Activated T-cell treated with anti-CD3 and anti-CD28 coated beads, Interleukin-2, amount 50 U/mL, for 72 hours (primary cell): ENCODE data around the gene PCDHA12. TPM values are rescaled to one million over a fixed set of nuclear protein-coding genes. Genes with fewer than 3 reads are reported as not detected.
"Not testable (repeated sequence)": the region's sequence is repeated elsewhere in the genome, so short reads cannot be mapped to it uniquely, and the experiment has no call there.

Experiments used
- ATAC-seq, 2 donors: fragments of 150-1000 bp; cut with Tn5 transposase; replicated peaks in 1 of 2; 2 replicates each; pipeline ENCODE4 v1.10.0; 2021; ENCODE audit warnings: moderate library complexity in 2 of 2, mild to moderate bottlenecking in 1 of 2
- DNase-seq, 2 donors: peaks; one replicate each; pipeline ENCODE4 v3.0.0; 2021 to 2022; ENCODE audit warnings: mixed read lengths in 1 of 2
- H3K27ac Mint-ChIP-seq: one replicate; pipeline ENCODE4 v1.8.0; 2022; ENCODE audit warnings: mild to moderate bottlenecking, moderate library complexity, mixed read lengths
- H3K27me3 Mint-ChIP-seq: one replicate; pipeline ENCODE4 v1.8.0; 2022; ENCODE audit warnings: low read depth, mixed read lengths
- H3K36me3 Mint-ChIP-seq, 2 donors: one replicate each; pipeline ENCODE4 v1.8.0; 2022; ENCODE audit warnings: mixed read lengths in 2 of 2, mild to moderate bottlenecking in 1 of 2; ENCODE audit not compliant: insufficient read depth in 2 of 2
- H3K4me1 Mint-ChIP-seq: one replicate; pipeline ENCODE4 v1.8.0; 2022; ENCODE audit warnings: low read depth, mixed read lengths
- H3K4me3 Mint-ChIP-seq, 2 donors: one replicate each; pipeline ENCODE4 v1.8.0; 2022; ENCODE audit warnings: mild to moderate bottlenecking in 2 of 2, mixed read lengths in 2 of 2, moderate library complexity in 2 of 2
- H3K9me3 Mint-ChIP-seq, 2 donors: one replicate each; pipeline ENCODE4 v1.8.0; 2022; ENCODE audit warnings: mixed read lengths in 2 of 2
- total RNA-seq, 2 donors: library from RNA; stranded (reverse); gene quantifications; one replicate each; pipeline ENCODE4 v1.2.3, GENCODE V29; 2022

PCDHA12 gene
- total RNA-seq: not detected

DNA sequence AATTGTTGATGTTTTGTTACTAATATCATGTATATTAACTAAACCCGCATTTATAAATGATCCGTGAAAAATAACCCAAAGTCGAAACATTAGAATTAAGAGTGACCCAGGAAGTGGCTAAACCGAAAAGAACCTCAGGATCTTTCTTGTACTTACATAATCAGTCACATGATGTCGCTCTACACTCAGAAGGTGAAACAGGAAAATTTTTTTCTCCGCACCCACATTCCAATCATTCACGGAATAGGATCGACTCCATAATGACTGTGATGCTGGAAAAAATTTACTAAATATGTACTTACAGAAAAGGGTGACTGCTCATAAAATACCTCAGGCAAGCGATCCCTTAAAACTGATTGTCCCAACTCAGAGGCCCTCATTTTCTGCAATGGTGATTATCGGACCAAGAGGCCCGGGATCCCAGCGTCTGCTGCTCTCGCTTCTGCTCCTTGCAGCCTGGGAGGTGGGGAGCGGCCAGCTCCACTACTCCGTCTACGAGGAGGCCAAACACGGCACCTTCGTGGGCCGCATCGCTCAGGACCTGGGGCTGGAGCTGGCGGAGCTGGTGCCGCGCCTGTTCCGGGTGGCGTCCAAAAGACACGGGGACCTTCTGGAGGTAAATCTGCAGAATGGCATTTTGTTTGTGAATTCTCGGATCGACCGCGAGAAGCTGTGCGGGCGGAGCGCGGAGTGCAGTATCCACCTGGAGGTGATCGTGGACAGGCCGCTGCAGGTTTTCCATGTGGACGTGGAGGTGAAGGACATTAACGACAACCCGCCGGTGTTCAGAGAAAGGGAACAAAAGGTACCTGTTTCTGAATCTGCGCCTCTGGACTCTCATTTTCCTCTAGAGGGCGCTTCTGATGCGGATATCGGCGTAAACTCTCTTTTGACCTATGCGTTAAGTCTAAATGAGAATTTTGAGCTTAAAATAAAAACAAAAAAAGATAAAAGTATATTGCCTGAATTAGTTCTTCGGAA is at the start of gene PCDHA12:
Gene PCDHA12 (plus strand): TSS at position 224 of the 981 bp plus-strand sequence. CDS start 165 bp downstream, at position 389.
- DNase-seq (no peak), ATAC-seq (no peak)
- no peak within 1 kb of the TSS for H3K4me3 Mint-ChIP-seq
- no peak within 1 kb of the TSS for H3K27ac Mint-ChIP-seq
- peaks cover 0 to 9% of the 10 kb centered on the region in 2 donors for H3K9me3 Mint-ChIP-seq
- H3K4me1 Mint-ChIP-seq: no peaks in the 10 kb centered on the region
- H3K27me3 Mint-ChIP-seq: peaks cover 24% of the 10 kb centered on the region
- H3K36me3 Mint-ChIP-seq: peaks cover 10 to 11% of the 10 kb centered on the region in 2 donors

- H3K4me3 Mint-ChIP-seq: no peak within 1 kb of the TSS
- ATAC-seq (no peak), DNase-seq (no peak)
- H3K4me1 Mint-ChIP-seq: no peaks in the 10 kb centered on the region
- peaks cover 0 to 14% of the 10 kb centered on the region in 2 donors for H3K36me3 Mint-ChIP-seq
- peaks cover 7% of the 10 kb centered on the region in 2 donors for H3K9me3 Mint-ChIP-seq
- no peak within 1 kb of the TSS for H3K27ac Mint-ChIP-seq
- H3K27me3 Mint-ChIP-seq: peaks cover 26% of the 10 kb centered on the region
These were observed 47.3 kb upstream of the PCDHA12 start, which contains the start of gene PCDHA6 for GRCh38 chr5:140827704-140828361. PCDHA6 (plus strand) TSS chr5:140827960; CDS start chr5:140828092, 132 bp downstream.

GRCh38 chr5:140828362-140828737 is 46.8 kb upstream of the PCDHA12 start:
- peaks cover 7 to 9% of the 10 kb centered on the region in 2 donors for H3K9me3 Mint-ChIP-seq
- no peaks in the 10 kb centered on the region for H3K4me1 Mint-ChIP-seq
- peaks cover 0 to 14% of the 10 kb centered on the region in 2 donors for H3K36me3 Mint-ChIP-seq
- H3K27me3 Mint-ChIP-seq: peaks cover 29% of the 10 kb centered on the region
- DNase-seq (no peak), ATAC-seq (no peak)
- H3K4me3 Mint-ChIP-seq: no peak overlapping the region
- no peak overlapping the region for H3K27ac Mint-ChIP-seq

GRCh38 chr5:140829511-140830501 is 45.3 kb upstream of the PCDHA12 start:
- ATAC-seq, H3K4me3 Mint-ChIP-seq, H3K4me1 Mint-ChIP-seq, DNase-seq, H3K27ac Mint-ChIP-seq, H3K9me3 Mint-ChIP-seq: not testable (repeated sequence)
- peaks cover 0 to 13% of the 10 kb centered on the region in 2 donors for H3K36me3 Mint-ChIP-seq
- H3K27me3 Mint-ChIP-seq: peaks cover 29% of the 10 kb centered on the region

DNA sequence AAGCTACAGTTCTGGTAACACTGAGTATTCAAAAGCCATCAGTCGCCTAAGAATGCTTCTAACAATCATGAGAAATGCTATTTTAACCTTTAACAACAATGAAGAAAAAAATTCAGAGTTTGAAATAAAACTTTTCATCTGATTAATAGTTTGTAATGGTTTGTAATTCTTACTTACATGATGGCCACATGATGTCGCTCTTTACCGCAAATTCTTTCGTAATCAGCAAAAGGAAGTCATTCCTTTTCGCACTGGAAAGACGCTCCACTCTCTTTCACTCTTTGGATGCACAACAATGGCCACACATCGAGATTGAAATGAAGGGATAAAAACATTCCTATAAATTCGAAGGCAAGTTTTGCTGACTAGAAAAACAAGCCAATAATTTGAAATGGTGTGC is 41.1 kb upstream of the PCDHA12 start, which contains the start of gene PCDHA7:
Gene PCDHA7 (plus strand): TSS at position 277 of the 400 bp plus-strand sequence. CDS start 115 bp downstream, at position 392.
- peaks cover 4 to 8% of the 10 kb centered on the region in 2 donors for H3K9me3 Mint-ChIP-seq
- DNase-seq: no peak
- no peak within 1 kb of the TSS for H3K4me3 Mint-ChIP-seq
- ATAC-seq: no peak
- H3K4me1 Mint-ChIP-seq: no peaks in the 10 kb centered on the region
- no peak within 1 kb of the TSS for H3K27ac Mint-ChIP-seq
- H3K27me3 Mint-ChIP-seq: peaks cover 9% of the 10 kb centered on the region
- peaks cover 0 to 8% of the 10 kb centered on the region in 2 donors for H3K36me3 Mint-ChIP-seq

- not testable (repeated sequence) for H3K4me1 Mint-ChIP-seq, H3K4me3 Mint-ChIP-seq, H3K27ac Mint-ChIP-seq, H3K36me3 Mint-ChIP-seq, DNase-seq, ATAC-seq, H3K9me3 Mint-ChIP-seq
- peaks cover 11% of the 10 kb centered on the region for H3K27me3 Mint-ChIP-seq
These were observed 40.6 kb upstream of the PCDHA12 start for GRCh38 chr5:140834439-140835008.

DNA sequence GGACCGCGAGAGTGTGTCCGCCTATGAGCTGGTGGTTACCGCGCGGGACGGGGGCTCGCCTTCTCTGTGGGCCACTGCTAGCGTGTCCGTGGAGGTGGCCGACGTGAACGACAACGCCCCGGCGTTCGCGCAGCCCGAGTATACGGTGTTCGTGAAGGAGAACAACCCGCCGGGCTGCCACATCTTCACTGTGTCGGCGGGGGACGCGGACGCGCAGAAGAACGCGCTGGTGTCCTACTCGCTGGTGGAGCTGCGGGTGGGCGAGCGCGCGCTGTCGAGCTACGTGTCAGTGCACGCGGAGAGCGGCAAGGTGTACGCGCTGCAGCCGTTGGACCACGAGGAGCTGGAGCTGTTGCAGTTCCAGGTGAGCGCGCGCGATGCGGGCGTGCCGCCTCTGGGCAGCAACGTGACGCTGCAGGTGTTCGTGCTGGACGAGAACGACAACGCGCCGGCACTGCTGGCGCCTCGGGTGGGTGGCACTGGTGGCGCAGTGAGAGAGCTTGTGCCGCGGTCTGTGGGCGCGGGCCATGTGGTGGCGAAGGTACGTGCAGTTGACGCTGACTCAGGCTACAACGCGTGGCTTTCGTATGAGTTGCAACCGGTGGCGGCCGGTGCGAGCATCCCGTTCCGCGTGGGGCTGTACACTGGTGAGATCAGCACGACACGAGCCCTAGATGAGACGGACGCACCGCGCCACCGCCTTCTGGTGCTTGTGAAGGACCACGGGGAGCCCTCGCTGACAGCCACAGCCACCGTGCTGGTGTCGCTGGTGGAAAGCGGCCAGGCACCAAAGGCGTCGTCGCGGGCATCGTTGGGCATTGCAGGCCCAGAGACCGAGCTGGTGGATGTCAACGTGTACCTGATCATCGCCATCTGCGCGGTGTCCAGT is 39.2 kb upstream of the PCDHA12 start:
- H3K4me3 Mint-ChIP-seq: no peak overlapping the region
- ATAC-seq (no peak), DNase-seq (no peak)
- peaks cover 20% of the 10 kb centered on the region for H3K27me3 Mint-ChIP-seq
- H3K36me3 Mint-ChIP-seq: peaks cover 3 to 11% of the 10 kb centered on the region in 2 donors
- peaks cover 8 to 11% of the 10 kb centered on the region in 2 donors for H3K9me3 Mint-ChIP-seq
- H3K27ac Mint-ChIP-seq: no peak overlapping the region
- no peaks in the 10 kb centered on the region for H3K4me1 Mint-ChIP-seq

- no peak for DNase-seq
- peaks cover 5 to 8% of the 10 kb centered on the region in 2 donors for H3K9me3 Mint-ChIP-seq
- H3K27ac Mint-ChIP-seq: peak within 1 kb of the TSS; percentile 13
- ATAC-seq: no peak
- H3K27me3 Mint-ChIP-seq: peaks cover 11% of the 10 kb centered on the region
- H3K4me1 Mint-ChIP-seq: no peaks in the 10 kb centered on the region
- H3K4me3 Mint-ChIP-seq: no peak within 1 kb of the TSS
- peaks cover 3 to 20% of the 10 kb centered on the region in 2 donors for H3K36me3 Mint-ChIP-seq
These were observed 33.8 kb upstream of the PCDHA12 start, which contains the start of gene PCDHA8 for GRCh38 chr5:140840978-140841962. PCDHA8 (plus strand) TSS chr5:140841187; CDS start chr5:140841322, 135 bp downstream.

DNA sequence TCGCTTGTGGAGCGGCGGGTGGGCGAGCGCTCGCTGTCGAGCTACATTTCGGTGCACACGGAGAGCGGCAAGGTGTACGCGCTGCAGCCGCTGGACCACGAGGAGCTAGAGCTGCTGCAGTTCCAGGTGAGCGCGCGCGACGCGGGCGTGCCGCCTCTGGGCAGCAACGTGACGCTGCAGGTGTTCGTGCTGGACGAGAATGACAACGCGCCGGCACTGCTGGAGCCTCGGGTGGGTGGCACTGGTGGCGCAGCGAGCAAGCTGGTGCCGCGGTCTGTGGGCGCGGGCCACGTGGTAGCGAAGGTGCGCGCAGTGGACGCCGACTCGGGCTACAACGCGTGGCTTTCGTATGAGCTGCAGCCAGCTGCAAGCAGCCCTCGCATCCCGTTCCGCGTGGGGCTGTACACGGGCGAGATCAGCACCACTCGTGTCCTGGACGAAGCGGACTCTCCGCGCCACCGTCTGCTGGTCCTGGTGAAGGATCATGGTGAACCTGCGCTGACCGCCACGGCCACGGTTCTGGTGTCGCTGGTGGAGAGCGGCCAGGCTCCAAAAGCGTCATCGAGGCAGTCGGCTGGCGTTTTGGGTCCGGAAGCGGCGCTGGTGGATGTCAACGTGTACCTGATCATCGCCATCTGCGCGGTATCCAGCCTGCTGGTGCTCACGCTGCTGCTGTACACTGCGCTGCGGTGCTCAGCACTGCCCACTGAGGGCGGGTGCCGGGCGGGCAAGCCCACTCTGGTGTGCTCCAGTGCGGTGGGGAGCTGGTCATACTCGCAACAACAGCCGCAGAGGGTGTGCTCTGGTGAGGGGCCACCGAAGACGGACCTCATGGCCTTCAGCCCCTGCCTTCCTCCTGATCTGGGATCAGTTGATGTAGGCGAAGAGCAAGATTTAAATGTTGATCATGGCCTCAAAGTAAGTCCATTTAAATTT is 32.0 kb upstream of the PCDHA12 start:
- Mint-ChIP-seq H3K27ac (no peak overlapping the region), H3K4me3 (no peak overlapping the region), H3K9me3 (peaks cover 6 to 8% of the 10 kb centered on the region in 2 donors), H3K36me3 (peaks cover 7 to 19% of the 10 kb centered on the region in 2 donors), H3K27me3 (peaks cover 22% of the 10 kb centered on the region), H3K4me1 (no peaks in the 10 kb centered on the region)
- DNase-seq: no peak
- no peak for ATAC-seq
